Tibial nerve (tissue), 4 donors: ENCODE results near the gene NEK10. TPM values are rescaled to one million over a fixed set of nuclear protein-coding genes. Genes with fewer than 3 reads are reported as not detected.

Experiments
- DNase-seq, 2 donors: peaks; one replicate each; pipeline ENCODE4 v3.0.0-alpha.2; 2019; ENCODE audit warnings: low spot score in 2 of 2
- H3K27ac ChIP-seq, 4 donors: fragments of 200-600 bp; sonication (generic) in 3 of 4; one replicate each; pipeline ENCODE4 v1.5.1; 2017 to 2019; ENCODE audit warnings: mild to moderate bottlenecking in 1 of 4
- H3K27me3 ChIP-seq, 2 donors: fragments of 200-600 bp; sonication (generic) in 1 of 2; one replicate each; pipeline versions ENCODE4 v1.5.1 to v1.6.0; 2017 to 2019
- H3K36me3 ChIP-seq, 3 donors: fragments of 200-600 bp; sonication (generic); one replicate each; pipeline ENCODE4 v1.5.1; 2018 to 2019
- H3K4me1 ChIP-seq, 4 donors: fragments of 200-600 bp; sonication (generic) in 3 of 4; one replicate each; pipeline ENCODE4 v1.5.1; 2017 to 2019
- H3K4me3 ChIP-seq, 4 donors: fragments of 200-600 bp; sonication (generic) in 3 of 4; one replicate each; pipeline ENCODE4 v1.5.1; 2017 to 2019; ENCODE audit warnings: mild to moderate bottlenecking in 1 of 4, moderate library complexity in 1 of 4
- H3K9me3 ChIP-seq, 4 donors: fragments of 200-600 bp; sonication (generic) in 3 of 4; one replicate each; pipeline ENCODE4 v1.5.1; 2017 to 2019
- EP300 ChIP-seq, 2 donors: sonication (generic); formaldehyde crosslinking; IDR thresholded peaks; one replicate each; pipeline ENCODE4 v1.6.1; 2017; ENCODE audit warnings: antibody characterized with exemption in 2 of 2, mild to moderate bottlenecking in 1 of 2
- POLR2A ChIP-seq, 2 donors: fragments of 450-650 bp; IDR thresholded peaks; one replicate each; pipeline ENCODE4 v1.6.1; 2017; ENCODE audit warnings: antibody characterized with exemption in 2 of 2, mild to moderate bottlenecking in 2 of 2, moderate library complexity in 2 of 2
- WGBS, 2 donors: methylation state at CpG; one replicate each; pipeline ENCODE4 v1.1.5; 2018; 5-methylcytosine and 5-hydroxymethylcytosine counted together
- total RNA-seq, 4 donors: library from RNA; depleted of rRNA; stranded (reverse); fragments of >200 nt; gene quantifications; one replicate each; pipeline ENCODE4 v1.1.0, GENCODE V29; 2016
- TF ChIP-seq, protein P1 (sequence below), 5 experiments: fragments of 200-600 bp in 3 of 5; fragments of 450-650 bp in 2 of 5; sonication (generic) in 3 of 5; IDR thresholded peaks; one replicate each; pipeline ENCODE4 v1.5.1; 2016 to 2019; ENCODE audit warnings: antibody characterized with exemption in 5 of 5, mild to moderate bottlenecking in 3 of 5, moderate library complexity in 2 of 5

The NEK10 gene
- total RNA-seq, 4 donors from 2014 or later: 0.20 to 2.4 (median 1.7) TPM

GRCh38 chr3:27193056-27193455 is 176.1 kb downstream of the NEK10 start:
- Histone ChIP-seq H3K36me3 (no peaks in the 10 kb centered on the region), H3K27me3 (no peaks in the 10 kb centered on the region), H3K4me3 (no peak overlapping the region), H3K9me3 (no peaks in the 10 kb centered on the region), H3K4me1 (peaks cover 0 to 5% (median 0%) of the 10 kb centered on the region in 4 donors), H3K27ac (no peak overlapping the region)
- DNase-seq: no peak
- TF ChIP-seq EP300 (IDR thresholded peaks at IDR 0.05) (no peak), POLR2A (IDR thresholded peaks at IDR 0.05) (no peak)
- TF ChIP-seq, protein P1, sequence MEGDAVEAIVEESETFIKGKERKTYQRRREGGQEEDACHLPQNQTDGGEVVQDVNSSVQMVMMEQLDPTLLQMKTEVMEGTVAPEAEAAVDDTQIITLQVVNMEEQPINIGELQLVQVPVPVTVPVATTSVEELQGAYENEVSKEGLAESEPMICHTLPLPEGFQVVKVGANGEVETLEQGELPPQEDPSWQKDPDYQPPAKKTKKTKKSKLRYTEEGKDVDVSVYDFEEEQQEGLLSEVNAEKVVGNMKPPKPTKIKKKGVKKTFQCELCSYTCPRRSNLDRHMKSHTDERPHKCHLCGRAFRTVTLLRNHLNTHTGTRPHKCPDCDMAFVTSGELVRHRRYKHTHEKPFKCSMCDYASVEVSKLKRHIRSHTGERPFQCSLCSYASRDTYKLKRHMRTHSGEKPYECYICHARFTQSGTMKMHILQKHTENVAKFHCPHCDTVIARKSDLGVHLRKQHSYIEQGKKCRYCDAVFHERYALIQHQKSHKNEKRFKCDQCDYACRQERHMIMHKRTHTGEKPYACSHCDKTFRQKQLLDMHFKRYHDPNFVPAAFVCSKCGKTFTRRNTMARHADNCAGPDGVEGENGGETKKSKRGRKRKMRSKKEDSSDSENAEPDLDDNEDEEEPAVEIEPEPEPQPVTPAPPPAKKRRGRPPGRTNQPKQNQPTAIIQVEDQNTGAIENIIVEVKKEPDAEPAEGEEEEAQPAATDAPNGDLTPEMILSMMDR (IDR thresholded peaks at IDR 0.05): no peak
- WGBS, 2 donors: 82 to 87% methylated on average over 2 of the region's 2 CpGs

DNA sequence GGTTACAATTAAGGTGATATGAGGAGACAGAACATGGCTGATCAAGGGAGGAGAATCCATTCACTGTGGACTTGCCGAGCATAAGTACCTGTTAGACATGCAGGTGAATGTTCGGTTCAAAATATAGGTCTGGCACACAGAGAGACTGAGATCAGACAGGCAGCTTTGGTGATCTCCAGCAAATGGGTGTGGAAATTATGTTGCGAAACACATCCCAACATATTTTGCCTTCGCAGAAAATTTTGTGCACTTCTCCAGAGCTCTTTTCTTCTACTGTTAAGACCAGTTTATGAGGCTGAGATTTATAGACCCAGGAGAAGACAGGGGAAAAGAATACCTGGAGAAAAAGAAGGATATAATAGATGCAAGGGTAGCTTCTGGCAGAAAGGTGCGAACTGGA is 183.2 kb downstream of the NEK10 start:
- 78 to 81% methylated on average over 5 of the region's 5 CpGs for WGBS, 2 donors

DNA sequence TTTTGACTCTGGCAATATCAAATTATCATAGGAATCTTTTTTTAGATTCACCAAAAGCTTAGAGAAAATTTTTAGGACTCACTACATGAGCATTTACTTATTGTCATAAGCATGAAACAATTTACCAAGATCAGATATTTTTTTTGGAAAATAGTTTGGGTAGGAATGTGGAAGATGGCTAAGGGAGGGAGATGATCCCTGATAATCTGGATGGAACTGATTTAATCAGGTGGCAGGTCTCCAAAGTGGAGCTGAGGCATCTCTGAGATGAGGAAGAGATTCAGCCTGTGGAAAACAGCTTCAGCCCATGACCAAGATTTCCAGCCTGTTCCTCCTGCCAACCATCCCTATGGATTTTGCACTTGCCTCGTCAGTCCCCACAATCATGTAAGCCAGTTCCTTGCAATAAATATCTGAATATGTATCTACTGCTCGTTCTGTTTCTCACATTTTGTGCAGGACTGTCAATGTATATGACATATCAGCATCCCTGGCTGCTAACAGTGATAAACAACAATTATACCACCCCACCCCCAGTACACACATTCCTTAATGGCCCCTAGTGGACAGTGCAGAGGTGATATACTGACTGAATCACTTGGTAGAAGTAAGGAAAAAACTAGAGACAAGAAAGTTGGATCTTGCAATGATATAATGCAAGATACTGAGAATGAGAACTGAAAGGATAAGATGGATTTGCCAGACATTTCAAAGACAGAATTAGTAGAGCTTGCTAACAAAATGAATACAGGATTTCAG is 183.8 kb downstream of the NEK10 start:
- Histone ChIP-seq H3K4me1 (no peaks in the 10 kb centered on the region), H3K27me3 (no peaks in the 10 kb centered on the region), H3K36me3 (no peaks in the 10 kb centered on the region), H3K4me3 (no peak overlapping the region), H3K9me3 (no peaks in the 10 kb centered on the region), H3K27ac (no peak overlapping the region)
- no peak for DNase-seq
- TF ChIP-seq POLR2A (IDR thresholded peaks at IDR 0.05): no peak
- WGBS, 2 donors: 50 to 70% methylated on average over 2 of the region's 2 CpGs

More for the DNA sequence above, 183.2 kb downstream of the NEK10 start:
- Histone ChIP-seq H3K9me3 (no peaks in the 10 kb centered on the region), H3K4me1 (no peaks in the 10 kb centered on the region), H3K27me3 (no peaks in the 10 kb centered on the region), H3K4me3 (no peak overlapping the region), H3K36me3 (no peaks in the 10 kb centered on the region), H3K27ac (no peak overlapping the region)
- DNase-seq: no peak
- TF ChIP-seq EP300 (IDR thresholded peaks at IDR 0.05) (no peak), POLR2A (IDR thresholded peaks at IDR 0.05) (no peak)
- TF ChIP-seq, protein P1 (IDR thresholded peaks at IDR 0.05): no peak

- 57 to 58% methylated on average over 2 of the region's 2 CpGs for WGBS, 2 donors
- H3K9me3 ChIP-seq: no peaks in the 10 kb centered on the region
- no peaks in the 10 kb centered on the region for H3K36me3 ChIP-seq
- H3K27me3 ChIP-seq: no peaks in the 10 kb centered on the region
- H3K4me3 ChIP-seq: no peak overlapping the region
- DNase-seq: no peak
- H3K27ac ChIP-seq: no peak overlapping the region
- H3K4me1 ChIP-seq: no peaks in the 10 kb centered on the region
- TF ChIP-seq, protein P1 (IDR thresholded peaks at IDR 0.05): no peak
- TF ChIP-seq POLR2A (IDR thresholded peaks at IDR 0.05) (no peak), EP300 (IDR thresholded peaks at IDR 0.05) (no peak)
Observed at GRCh38 chr3:27184261-27184660, 184.9 kb downstream of the NEK10 start.

- DNase-seq: no peak
- no peaks in the 10 kb centered on the region for H3K4me1 ChIP-seq
- H3K4me3 ChIP-seq: no peak overlapping the region
- no peaks in the 10 kb centered on the region for H3K9me3 ChIP-seq
- H3K27me3 ChIP-seq: no peaks in the 10 kb centered on the region
- TF ChIP-seq POLR2A (IDR thresholded peaks at IDR 0.05): no peak
- no peak for TF ChIP-seq EP300 (IDR thresholded peaks at IDR 0.05)
- TF ChIP-seq, protein P1 (IDR thresholded peaks at IDR 0.05): no peak
- no peak overlapping the region for H3K27ac ChIP-seq
- no peaks in the 10 kb centered on the region for H3K36me3 ChIP-seq
- 77 to 83% methylated on average over 3 of the region's 3 CpGs for WGBS, 2 donors
Observed at GRCh38 chr3:27176256-27176655, 192.9 kb downstream of the NEK10 start.
